Measurements from ENCODE around the gene SLC34A1. TPM values are rescaled to one million over a fixed set of nuclear protein-coding genes. Genes with fewer than 3 reads are reported as not detected.

The SLC34A1 gene
- total RNA-seq, 1 experiment from 2014 or later: not detected

DNA sequence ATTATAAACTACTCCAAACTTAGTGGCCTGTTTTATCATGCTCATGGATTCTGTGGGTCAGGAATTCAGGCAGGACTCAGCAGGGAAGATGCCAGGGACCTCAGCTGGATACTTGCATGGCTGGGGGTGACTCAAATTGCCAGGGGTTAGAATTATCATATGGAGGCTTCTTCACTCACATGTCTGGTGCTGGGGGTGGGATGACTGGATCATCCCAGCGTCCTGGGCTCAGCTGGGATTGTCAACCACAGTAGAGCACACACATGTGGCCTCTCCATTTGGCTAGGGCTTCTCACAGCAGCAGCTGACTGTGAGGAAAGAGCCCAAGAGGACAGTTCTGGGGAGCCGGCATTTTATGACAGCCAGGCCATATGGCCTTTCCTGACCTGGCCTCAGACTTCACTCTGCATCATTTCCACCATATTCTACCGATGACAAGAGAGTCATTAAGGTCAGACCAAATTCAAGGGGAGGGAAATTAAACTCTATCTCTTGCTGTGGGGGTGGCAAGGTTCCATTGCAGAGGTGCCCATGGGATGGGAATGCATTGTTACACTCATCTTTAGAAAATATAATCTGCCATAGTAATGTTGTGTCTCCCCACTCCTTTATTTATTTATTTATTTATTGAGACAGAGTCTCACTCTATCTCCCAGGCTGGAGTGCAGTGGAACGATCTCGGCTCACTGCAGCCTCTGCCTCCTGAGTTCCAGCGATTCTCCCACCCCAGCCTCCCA is 37.0 kb downstream of the SLC34A1 start:
- DNase-seq: no peak
- Histone ChIP-seq H3K4me3 (ENCODE audit: low read length) (no peak overlapping the region), H3K4me1 (ENCODE audit: low read length) (peaks cover 9% of the 10 kb centered on the region), H3K27me3 (ENCODE audit: low read length) (no peaks in the 10 kb centered on the region), H3K36me3 (ENCODE audit: insufficient read depth, low read length) (no peaks in the 10 kb centered on the region), H3K9ac (ENCODE audit: low read length) (no peak overlapping the region), H3K79me2 (ENCODE audit: low read length) (no peaks in the 10 kb centered on the region), H3K9me3 (ENCODE audit: low read length) (no peaks in the 10 kb centered on the region), H4K20me1 (ENCODE audit: insufficient read depth, low read depth, low read length) (no peaks in the 10 kb centered on the region), H3K9me2 (replicated peaks; ENCODE audit: insufficient read depth, low read length) (no peaks in the 10 kb centered on the region), H3K4me2 (ENCODE audit: low read depth, low read length, poor library complexity, severe bottlenecking) (no peak overlapping the region), H2AFZ (ENCODE audit: low read length) (no peak overlapping the region), H3K27ac (ENCODE audit: low read length) (no peak overlapping the region)

DNA sequence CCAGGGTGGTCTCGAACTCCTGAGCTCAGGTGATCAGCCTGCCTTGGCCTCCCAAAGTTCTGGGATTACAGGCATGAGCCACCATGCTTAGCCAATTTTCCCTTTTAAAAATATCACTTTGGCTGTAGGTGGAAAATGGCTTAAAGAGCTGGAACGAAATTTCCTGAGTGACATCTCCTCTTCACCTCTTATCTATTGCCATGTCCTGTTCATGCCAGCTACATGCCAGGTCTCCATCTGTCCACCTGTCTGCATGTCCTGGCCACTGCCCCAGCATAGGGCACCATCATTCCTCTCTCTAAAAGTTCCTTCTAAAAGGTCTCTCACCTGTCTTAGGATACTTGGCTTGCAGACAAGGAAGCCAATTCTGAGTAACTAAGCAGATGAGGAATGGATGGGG is 39.4 kb downstream of the SLC34A1 start:
- peaks cover 25% of the 10 kb centered on the region for H3K4me1 ChIP-seq (ENCODE audit: low read length)
- no peak overlapping the region for H3K9ac ChIP-seq (ENCODE audit: low read length)
- H3K9me3 ChIP-seq (ENCODE audit: low read length): no peaks in the 10 kb centered on the region
- peaks cover 17% of the 10 kb centered on the region; the same call in 1 of the 2 replicates for H4K20me1 ChIP-seq (ENCODE audit: insufficient read depth, low read depth, low read length)
- H3K36me3 ChIP-seq (ENCODE audit: insufficient read depth, low read length): no peaks in the 10 kb centered on the region
- H3K27ac ChIP-seq (ENCODE audit: low read length): no peak overlapping the region
- H3K4me3 ChIP-seq (ENCODE audit: low read length): no peak overlapping the region
- peaks cover 20% of the 10 kb centered on the region for H3K79me2 ChIP-seq (ENCODE audit: low read length)
- H3K27me3 ChIP-seq (ENCODE audit: low read length): no peaks in the 10 kb centered on the region
- DNase-seq: no peak
- H3K4me2 ChIP-seq (ENCODE audit: low read depth, low read length, poor library complexity, severe bottlenecking): no peak overlapping the region
- no peaks in the 10 kb centered on the region for H3K9me2 ChIP-seq (replicated peaks; ENCODE audit: insufficient read depth, low read length)
- H2AFZ ChIP-seq (ENCODE audit: low read length): no peak overlapping the region

DNA sequence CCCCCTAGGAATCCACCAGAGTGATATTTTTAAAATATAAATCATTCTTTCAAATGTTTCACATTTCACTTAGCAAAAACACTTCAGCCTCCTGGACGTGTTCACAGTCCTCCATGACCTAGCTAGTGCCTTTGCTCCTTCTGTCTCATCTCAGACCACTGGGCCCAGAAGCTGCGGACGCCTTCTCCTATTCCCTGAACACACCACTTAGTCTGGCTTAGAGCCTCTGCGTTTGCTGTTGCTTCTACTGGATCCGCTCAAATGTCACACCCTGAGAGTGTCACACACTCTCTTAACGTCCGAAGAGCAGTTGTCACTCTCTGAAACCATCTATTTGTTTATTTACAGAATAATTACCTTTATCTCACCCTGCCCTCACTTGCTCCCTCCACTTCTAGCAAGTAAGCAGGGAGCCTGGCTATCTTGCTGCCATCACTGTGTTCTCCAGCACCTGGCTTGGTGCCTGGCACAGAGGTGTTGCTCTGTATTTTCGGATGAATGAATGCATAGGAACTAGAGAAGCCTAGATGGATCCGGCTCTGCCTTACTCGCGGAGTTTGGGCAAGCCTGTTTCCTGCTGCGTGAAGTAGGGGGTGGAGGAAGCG is 41.1 kb downstream of the SLC34A1 start:
- Histone ChIP-seq H3K4me1 (ENCODE audit: low read length) (peaks cover 42% of the 10 kb centered on the region), H3K4me3 (ENCODE audit: low read length) (peak overlapping the region; percentile 73), H4K20me1 (ENCODE audit: insufficient read depth, low read depth, low read length) (peaks cover 20% of the 10 kb centered on the region; the same call in 1 of the 2 replicates), H2AFZ (ENCODE audit: low read length) (peak overlapping the region; percentile 63), H3K27ac (ENCODE audit: low read length) (no peak overlapping the region), H3K4me2 (ENCODE audit: low read depth, low read length, poor library complexity, severe bottlenecking) (peak overlapping the region; percentile 83), H3K9ac (ENCODE audit: low read length) (peak overlapping the region; percentile 78), H3K9me3 (ENCODE audit: low read length) (no peaks in the 10 kb centered on the region), H3K27me3 (ENCODE audit: low read length) (no peaks in the 10 kb centered on the region), H3K79me2 (ENCODE audit: low read length) (peaks cover 36% of the 10 kb centered on the region), H3K36me3 (ENCODE audit: insufficient read depth, low read length) (no peaks in the 10 kb centered on the region), H3K9me2 (replicated peaks; ENCODE audit: insufficient read depth, low read length) (no peaks in the 10 kb centered on the region)
- DNase-seq: no peak

DNA sequence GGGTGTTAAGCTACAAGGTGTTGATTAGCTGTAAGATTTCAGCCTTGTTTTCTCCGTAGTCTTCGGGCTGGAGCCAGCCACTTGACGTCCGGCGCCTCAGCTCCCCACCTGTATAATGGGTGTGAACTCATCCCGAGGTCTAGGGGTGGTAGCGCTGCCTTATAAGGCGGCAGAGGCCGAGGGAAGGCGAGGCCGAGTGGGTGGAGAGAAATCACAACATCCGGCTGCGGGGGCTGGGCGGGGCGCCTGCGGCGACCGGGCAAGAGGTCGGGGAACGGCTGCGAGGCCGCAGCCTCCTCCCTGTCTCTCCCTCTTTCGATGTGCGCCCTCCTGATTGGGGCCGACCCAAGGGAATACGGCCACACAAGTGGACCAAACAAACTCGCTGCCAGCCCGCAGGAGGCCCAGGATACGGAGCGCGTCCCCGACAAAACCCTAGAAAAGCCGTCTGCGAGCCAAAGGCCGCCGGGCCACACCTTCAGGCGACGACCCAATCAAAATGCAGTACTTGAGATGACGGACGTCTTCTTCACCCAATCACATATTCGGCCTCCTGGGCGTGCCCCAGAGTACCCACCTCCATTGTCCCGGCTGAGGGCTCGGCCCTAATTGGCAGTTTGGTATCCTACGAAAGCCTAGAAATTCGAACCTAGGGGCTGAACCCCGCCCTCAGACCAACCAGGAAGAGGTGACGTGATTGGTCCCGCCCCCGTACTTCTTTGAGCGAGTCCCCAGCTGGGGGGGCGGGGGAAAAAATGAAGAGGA is 41.7 kb downstream of the SLC34A1 start:
- Histone ChIP-seq H3K4me1 (ENCODE audit: low read length) (peaks cover 48% of the 10 kb centered on the region), H3K9me3 (ENCODE audit: low read length) (no peaks in the 10 kb centered on the region), H3K4me2 (ENCODE audit: low read depth, low read length, poor library complexity, severe bottlenecking) (peak overlapping the region; percentile 83), H3K9ac (ENCODE audit: low read length) (peak overlapping the region; percentile 78), H3K4me3 (ENCODE audit: low read length) (peak overlapping the region; percentile 73), H3K27ac (ENCODE audit: low read length) (no peak overlapping the region; the same call in 1 of the 2 replicates), H3K9me2 (replicated peaks; ENCODE audit: insufficient read depth, low read length) (no peaks in the 10 kb centered on the region), H3K27me3 (ENCODE audit: low read length) (no peaks in the 10 kb centered on the region), H3K36me3 (ENCODE audit: insufficient read depth, low read length) (no peaks in the 10 kb centered on the region), H3K79me2 (ENCODE audit: low read length) (peaks cover 43% of the 10 kb centered on the region), H2AFZ (ENCODE audit: low read length) (peak overlapping the region; percentile 63), H4K20me1 (ENCODE audit: insufficient read depth, low read depth, low read length) (peaks cover 20% of the 10 kb centered on the region; the same call in 1 of the 2 replicates)
- DNase-seq: peak; percentile 100

DNA sequence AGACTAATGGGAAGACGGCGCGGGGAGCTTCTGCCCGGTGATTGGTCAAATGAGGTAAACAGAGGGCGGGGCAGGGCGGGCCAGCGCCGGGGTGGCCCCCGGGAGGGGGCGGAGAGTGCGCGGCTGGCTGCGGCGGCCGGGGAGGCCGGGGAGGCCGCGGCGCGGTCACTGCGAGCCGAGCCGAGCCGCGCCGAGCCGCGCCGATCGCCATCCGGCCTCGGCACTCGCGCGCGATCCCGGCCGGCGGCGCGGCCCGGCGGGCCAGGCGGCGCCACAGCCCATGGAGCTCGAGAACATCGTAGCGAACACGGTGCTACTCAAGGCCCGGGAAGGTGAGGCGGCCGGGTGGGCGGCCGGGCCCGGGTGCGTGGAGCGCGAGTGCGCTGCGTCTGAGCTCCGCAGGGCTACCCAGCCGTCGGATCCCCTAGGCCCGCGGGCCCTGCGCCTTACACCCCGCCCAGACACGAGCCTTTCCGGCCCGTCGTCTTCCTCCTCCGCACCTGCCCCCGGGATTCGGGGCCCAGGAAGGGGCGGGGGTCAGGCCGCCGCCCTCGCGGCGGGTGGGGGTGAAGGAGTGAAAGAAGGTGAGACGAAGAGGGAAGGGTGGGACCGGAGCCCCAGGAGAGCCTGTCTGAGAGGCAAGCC is 42.5 kb downstream of the SLC34A1 start, which contains the start of gene GRK6:
Gene GRK6 (plus strand): TSS at position 111 of the 645 bp plus-strand sequence. CDS start 170 bp downstream, at position 281.
- Histone ChIP-seq H3K4me3 (ENCODE audit: low read length) (peak within 1 kb of the TSS; percentile 90), H3K36me3 (ENCODE audit: insufficient read depth, low read length) (no peaks in the 10 kb centered on the region), H3K9me3 (ENCODE audit: low read length) (no peaks in the 10 kb centered on the region), H3K79me2 (ENCODE audit: low read length) (peaks cover 47% of the 10 kb centered on the region), H3K27me3 (ENCODE audit: low read length) (no peaks in the 10 kb centered on the region), H3K9ac (ENCODE audit: low read length) (peak within 1 kb of the TSS; percentile 92), H3K4me1 (ENCODE audit: low read length) (peaks cover 55% of the 10 kb centered on the region), H2AFZ (ENCODE audit: low read length) (peak within 1 kb of the TSS; percentile 63), H3K4me2 (ENCODE audit: low read depth, low read length, poor library complexity, severe bottlenecking) (peak within 1 kb of the TSS; percentile 95), H4K20me1 (ENCODE audit: insufficient read depth, low read depth, low read length) (peaks cover 20% of the 10 kb centered on the region; the same call in 1 of the 2 replicates), H3K27ac (ENCODE audit: low read length) (peak within 1 kb of the TSS; percentile 84), H3K9me2 (replicated peaks; ENCODE audit: insufficient read depth, low read length) (no peaks in the 10 kb centered on the region)
- peak; percentile 88 for DNase-seq

DNA sequence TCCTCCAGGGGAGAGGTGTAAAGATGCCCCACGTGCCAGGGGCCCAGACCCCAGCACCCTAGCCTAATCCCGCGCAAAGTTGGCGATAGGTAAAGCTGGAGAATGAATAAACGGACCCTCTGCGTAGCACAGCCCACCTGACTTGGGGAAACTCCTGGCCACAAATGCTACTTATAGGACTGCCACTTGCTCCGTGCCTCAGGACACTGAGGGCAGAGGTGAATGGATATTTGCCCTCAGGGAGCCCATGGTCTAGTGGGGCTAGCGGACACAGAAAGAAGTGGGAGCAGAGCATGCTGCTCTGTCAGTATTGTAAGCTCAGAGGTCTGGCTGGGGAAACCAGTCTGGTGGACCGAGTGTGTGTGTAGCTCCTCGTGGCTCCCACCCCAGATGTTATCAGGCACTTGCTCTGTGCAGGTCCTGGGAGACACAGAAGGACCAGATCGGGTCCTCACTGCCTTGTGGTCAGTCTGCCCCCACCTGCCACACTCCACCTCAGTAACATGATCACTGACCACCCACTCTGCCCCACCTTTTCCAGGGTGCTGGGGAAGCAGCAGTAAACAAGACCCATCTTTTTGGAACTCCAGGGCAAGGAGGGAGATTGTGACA is 43.1 kb downstream of the SLC34A1 start:
- no peaks in the 10 kb centered on the region for H3K9me3 ChIP-seq (ENCODE audit: low read length)
- H3K9me2 ChIP-seq (replicated peaks; ENCODE audit: insufficient read depth, low read length): no peaks in the 10 kb centered on the region
- H2AFZ ChIP-seq (ENCODE audit: low read length): no peak overlapping the region
- H3K4me3 ChIP-seq (ENCODE audit: low read length): peak overlapping the region; percentile 90
- peaks cover 49% of the 10 kb centered on the region for H3K79me2 ChIP-seq (ENCODE audit: low read length)
- peak overlapping the region; percentile 92 for H3K9ac ChIP-seq (ENCODE audit: low read length)
- peaks cover 5% of the 10 kb centered on the region; the same call in 1 of the 2 replicates for H3K36me3 ChIP-seq (ENCODE audit: insufficient read depth, low read length)
- H3K27me3 ChIP-seq (ENCODE audit: low read length): no peaks in the 10 kb centered on the region
- peaks cover 58% of the 10 kb centered on the region for H3K4me1 ChIP-seq (ENCODE audit: low read length)
- H3K4me2 ChIP-seq (ENCODE audit: low read depth, low read length, poor library complexity, severe bottlenecking): peak overlapping the region; percentile 95
- H4K20me1 ChIP-seq (ENCODE audit: insufficient read depth, low read depth, low read length): peaks cover 20% of the 10 kb centered on the region; the same call in 1 of the 2 replicates
- H3K27ac ChIP-seq (ENCODE audit: low read length): peak overlapping the region; percentile 84
- peak; percentile 67 for DNase-seq

DNA sequence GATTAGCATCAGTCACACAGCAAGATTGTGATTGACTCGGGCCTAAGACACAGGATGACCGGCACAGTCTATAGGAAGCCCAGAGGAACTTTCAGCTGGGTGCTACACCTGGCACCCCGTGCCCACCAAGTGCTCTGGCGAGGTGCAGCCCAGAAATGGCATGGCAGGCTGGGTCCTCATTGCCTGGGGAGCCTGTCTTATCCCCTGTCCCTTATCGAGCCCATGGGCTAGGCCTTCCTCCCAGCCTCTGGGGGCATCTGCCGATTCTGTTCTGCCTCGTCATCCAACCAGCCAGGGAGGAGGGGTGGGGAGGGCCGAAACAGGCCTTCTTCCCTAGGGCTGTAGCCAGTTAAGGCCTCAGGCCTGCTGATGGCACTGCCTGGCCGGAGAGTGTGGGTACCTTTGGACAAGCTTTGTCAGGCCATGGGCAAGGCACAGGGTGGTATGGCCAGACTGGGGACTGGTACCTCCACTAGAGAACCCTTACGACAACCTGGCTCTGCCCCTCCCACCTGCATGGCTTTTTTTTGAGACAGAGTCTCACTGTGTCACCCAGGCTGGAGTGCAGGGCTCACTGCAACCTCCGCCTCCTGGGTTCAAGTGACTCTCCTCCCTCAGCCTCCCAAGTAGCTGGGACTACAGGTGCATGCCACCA is 43.8 kb downstream of the SLC34A1 start:
- no peaks in the 10 kb centered on the region for H3K27me3 ChIP-seq (ENCODE audit: low read length)
- H3K79me2 ChIP-seq (ENCODE audit: low read length): peaks cover 49% of the 10 kb centered on the region
- H3K4me2 ChIP-seq (ENCODE audit: low read depth, low read length, poor library complexity, severe bottlenecking): peak overlapping the region; percentile 95
- peaks cover 20% of the 10 kb centered on the region; the same call in 1 of the 2 replicates for H4K20me1 ChIP-seq (ENCODE audit: insufficient read depth, low read depth, low read length)
- H2AFZ ChIP-seq (ENCODE audit: low read length): no peak overlapping the region
- H3K9me2 ChIP-seq (replicated peaks; ENCODE audit: insufficient read depth, low read length): no peaks in the 10 kb centered on the region
- no peaks in the 10 kb centered on the region for H3K9me3 ChIP-seq (ENCODE audit: low read length)
- peak; percentile 49 for DNase-seq
- H3K4me3 ChIP-seq (ENCODE audit: low read length): peak overlapping the region; percentile 90
- H3K4me1 ChIP-seq (ENCODE audit: low read length): peaks cover 58% of the 10 kb centered on the region
- H3K27ac ChIP-seq (ENCODE audit: low read length): peak overlapping the region; percentile 84
- H3K36me3 ChIP-seq (ENCODE audit: insufficient read depth, low read length): peaks cover 12% of the 10 kb centered on the region
- peak overlapping the region; percentile 92 for H3K9ac ChIP-seq (ENCODE audit: low read length)
